Gastroesophageal sphincter (tissue), 3 donors: Measurements from ENCODE around the gene CRTC3.

Experiments used
- POLR2AphosphoS5 ChIP-seq: sonication (generic); formaldehyde crosslinking; IDR thresholded peaks from one replicate; pipeline ENCODE4 v1.6.1; 2017; ENCODE audit warnings: antibody characterized with exemption
- TF ChIP-seq, protein P1 (sequence below), 4 experiments: fragments of 200-600 bp in 2 of 4; fragments of 450-650 bp in 2 of 4; sonication (generic) in 1 of 4; IDR thresholded peaks; one replicate each; pipeline ENCODE4 v1.5.1; 2017 to 2019; ENCODE audit warnings: antibody characterized with exemption in 4 of 4, mild to moderate bottlenecking in 2 of 4, moderate library complexity in 2 of 4

DNA sequence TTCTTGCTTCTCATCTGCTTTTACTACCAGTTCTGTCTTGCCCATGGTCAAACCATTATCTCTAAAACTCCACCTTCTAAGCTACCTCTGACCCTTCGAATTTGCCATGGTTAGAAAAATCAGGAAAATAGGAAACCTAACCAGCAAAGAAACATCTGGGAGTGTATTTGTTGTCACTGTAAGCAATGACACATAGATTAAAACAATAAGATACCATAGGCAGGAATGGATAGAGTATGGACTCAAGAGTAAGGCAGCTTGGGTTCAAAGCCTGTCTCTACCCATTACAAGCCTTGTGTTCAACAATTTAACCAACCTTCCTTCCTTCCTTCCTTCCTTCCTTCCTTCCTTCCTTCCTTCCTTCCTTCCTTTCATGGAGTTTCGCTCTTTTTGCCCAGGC is 34.9 kb downstream of the CRTC3 start:
- TF ChIP-seq, protein P1, sequence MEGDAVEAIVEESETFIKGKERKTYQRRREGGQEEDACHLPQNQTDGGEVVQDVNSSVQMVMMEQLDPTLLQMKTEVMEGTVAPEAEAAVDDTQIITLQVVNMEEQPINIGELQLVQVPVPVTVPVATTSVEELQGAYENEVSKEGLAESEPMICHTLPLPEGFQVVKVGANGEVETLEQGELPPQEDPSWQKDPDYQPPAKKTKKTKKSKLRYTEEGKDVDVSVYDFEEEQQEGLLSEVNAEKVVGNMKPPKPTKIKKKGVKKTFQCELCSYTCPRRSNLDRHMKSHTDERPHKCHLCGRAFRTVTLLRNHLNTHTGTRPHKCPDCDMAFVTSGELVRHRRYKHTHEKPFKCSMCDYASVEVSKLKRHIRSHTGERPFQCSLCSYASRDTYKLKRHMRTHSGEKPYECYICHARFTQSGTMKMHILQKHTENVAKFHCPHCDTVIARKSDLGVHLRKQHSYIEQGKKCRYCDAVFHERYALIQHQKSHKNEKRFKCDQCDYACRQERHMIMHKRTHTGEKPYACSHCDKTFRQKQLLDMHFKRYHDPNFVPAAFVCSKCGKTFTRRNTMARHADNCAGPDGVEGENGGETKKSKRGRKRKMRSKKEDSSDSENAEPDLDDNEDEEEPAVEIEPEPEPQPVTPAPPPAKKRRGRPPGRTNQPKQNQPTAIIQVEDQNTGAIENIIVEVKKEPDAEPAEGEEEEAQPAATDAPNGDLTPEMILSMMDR (IDR thresholded peaks at IDR 0.05): no peak
- TF ChIP-seq POLR2AphosphoS5: no peak
